COLO829 (cell line): ENCODE measurements around the gene CXCL17.
"Not testable (repeated sequence)": the region's sequence is repeated elsewhere in the genome, so short reads cannot be mapped to it uniquely, and the experiment has no call there.

Experiments
- DNase-seq: peaks from one replicate; pipeline ENCODE4 v3.0.0; 2012; ENCODE audit warnings: low spot score

The CXCL17 gene

DNA sequence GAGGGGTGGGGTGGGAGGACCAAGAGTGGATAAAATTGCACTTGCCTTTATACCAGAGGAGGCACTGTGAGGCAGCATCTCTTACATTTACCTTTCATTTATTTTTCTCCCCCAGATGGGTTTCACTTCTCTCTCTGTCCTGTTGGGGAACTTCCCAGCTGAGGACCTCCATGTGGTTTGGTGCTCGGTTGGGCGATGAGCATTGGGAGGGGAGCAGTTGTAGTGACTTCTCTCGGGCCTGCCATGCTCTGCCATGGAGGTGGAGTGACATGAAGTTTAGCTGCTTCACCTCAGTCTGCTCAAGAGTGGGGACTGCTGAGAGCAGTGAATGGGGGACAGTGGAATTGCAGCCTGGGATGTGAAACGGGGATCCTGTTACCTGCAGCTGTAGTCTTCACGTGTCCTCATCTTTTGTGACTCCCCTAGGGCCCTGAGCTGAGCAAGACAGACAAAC is 23.1 kb upstream of the CXCL17 start:
- DNase-seq = no peak

GRCh38 chr19:42461700-42462324 is 19.1 kb upstream of the CXCL17 start:
- peak; percentile 86 for DNase-seq

DNA sequence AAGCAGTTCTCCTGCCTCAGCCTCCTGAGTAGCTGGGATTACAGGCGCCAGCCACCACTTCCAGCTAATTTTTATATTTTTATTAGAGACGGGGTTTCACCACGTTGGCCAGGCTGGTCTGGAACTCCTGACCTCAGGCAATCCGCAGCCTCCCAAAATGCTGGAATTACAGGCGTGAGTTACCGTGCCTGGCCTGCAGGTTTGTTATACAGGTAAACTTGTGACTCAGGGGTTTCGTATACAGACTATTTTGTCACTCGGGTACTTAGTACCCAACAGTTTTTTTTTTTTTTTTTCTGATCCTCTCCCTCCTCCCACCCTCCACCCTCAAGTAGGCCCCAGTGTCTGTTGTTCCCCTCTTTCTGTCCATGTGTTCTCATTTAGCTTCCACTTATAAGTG is 18.5 kb upstream of the CXCL17 start:
- DNase-seq = not testable (repeated sequence)

- DNase-seq = no peak
Observed at GRCh38 chr19:42459926-42460325, 17.2 kb upstream of the CXCL17 start.

DNA sequence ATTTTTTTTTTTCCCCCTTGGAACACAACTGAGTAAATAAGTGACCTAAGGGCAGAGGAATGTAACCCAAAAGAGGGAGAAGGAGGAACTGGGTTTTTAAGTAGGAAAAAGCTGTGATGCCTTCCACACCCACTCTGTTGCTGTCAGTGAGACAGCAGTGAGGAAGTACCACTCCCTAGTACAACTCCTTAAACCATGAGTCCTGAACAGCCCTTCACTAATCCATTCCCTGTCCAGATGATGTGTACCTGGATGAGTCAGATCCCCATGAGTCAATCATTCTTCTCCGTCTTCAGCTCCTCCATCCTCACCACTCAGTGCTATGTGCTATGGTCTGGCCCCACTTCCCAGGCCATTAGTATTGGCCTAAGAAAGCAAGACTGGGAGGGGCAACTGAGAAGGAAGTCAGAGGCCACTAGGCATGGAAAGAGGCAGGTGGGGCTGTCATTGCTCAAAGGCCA is 12.9 kb upstream of the CXCL17 start:
- no peak for DNase-seq

DNA sequence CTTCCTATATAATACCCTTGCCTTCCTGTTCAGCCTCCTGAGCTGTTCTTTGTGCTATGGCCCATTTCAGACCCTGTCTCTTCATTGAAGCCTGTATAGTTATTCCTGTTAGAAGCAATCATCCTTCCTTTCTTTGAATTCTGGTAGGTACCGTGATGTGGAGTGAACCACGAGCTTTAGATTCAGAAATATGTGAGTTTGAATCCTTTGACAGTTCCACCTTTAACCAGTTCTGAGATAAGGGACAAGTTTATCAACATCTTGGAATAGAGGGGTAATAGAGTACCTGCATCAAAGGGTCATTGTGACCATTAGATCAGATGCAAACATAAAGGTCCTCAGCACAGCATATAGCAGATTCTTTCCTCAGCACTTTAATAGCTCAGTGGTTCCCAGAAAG is 12.3 kb upstream of the CXCL17 start:
- DNase-seq = no peak

GRCh38 chr19:42452590-42452989 is 9.8 kb upstream of the CXCL17 start:
- no peak for DNase-seq

DNA sequence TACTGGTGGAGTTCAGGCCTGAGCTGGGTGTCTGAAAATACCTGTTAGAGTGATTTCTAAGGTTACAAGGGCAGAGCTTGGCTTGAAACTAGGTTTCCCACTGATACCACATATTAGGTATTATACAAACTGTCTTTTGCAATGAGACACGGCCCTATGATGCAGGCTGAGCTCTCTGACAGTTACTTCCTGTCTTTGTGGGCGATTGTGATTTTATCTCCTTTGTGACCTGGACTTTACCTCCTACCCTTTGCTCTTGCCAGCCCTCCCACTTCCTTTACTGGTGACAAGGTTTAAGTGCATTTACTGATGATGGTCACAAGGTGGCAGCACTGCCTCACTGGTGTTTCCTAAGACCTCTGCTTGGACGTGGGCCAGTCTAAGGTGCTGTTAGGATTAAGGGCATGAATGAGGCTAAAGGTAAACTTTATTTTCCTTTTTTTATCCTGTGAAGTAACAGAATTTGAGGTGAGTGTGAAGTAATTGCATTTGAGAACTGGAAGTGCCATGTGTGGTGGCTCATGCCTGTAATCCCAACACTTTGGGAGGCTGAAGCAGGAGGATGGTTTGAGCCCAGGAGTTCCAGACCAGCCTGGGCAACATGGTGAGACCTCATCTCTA is 7.7 kb upstream of the CXCL17 start:
- DNase-seq = peak; percentile 79

- DNase-seq = not testable (repeated sequence)
Observed at GRCh38 chr19:42448306-42448705, 5.6 kb upstream of the CXCL17 start.

DNA sequence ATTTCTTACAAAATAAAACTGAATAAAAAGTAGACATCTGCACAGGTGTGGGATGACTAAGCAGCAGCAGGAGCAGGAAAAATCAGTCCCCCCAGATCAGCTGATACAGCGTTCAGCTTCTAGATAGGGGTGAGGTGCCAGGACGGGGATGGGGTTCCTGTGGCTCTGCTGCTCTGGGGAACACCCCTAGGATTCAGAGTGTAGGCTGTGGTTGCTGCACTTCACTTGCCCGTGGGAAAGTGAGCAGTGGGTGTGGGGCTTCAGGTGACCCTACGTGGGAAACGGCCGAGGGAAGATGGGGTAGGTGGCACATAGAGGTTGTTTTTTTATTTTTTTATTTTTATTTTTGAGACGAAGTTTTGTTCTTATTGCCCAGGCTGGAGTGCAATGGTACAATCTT is 3.2 kb upstream of the CXCL17 start:
- no peak for DNase-seq

DNA sequence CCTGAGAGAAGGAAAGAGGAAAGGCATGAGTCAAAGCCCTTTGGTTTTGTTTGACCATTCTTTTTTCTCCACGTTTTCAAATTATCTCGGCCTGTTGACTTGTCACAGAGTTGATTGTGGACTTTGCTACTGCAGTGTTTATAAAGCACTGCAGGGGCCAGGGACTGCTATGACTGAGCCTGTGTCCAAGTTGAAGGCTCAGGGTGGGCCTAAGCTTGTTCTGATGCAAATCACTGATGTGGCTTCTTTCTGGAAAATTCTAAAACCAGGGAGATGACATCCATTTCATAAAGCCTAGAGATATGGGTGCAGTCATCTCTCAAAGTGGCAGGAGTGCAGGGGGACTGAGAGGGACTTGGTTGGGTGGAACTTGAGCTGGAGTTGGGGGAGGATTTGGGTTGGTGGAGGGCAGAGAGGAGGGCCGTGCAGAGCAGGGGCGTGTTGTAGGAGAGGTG is 1.2 kb upstream of the CXCL17 start:
- no peak for DNase-seq

DNA sequence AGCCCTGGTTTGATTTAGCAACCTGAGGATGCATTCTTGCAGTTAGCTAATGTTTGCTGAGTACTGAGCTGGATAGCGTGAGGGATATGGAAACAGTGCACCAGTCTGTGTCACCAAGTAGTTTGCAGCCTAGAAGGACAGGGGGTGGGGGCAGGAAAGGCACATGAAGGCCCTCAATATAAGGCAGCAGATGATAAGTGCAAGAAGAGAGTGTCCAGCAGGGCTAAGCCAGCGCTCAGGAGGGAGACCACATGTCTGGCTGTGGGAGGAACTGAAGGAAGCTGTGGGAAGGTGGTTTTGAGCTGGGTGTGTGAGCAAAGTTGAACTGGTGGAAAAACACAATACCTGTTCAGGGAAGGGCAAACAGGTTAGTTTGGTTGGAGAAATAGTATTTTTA is 1.7 kb downstream of the CXCL17 start:
- DNase-seq = no peak

DNA sequence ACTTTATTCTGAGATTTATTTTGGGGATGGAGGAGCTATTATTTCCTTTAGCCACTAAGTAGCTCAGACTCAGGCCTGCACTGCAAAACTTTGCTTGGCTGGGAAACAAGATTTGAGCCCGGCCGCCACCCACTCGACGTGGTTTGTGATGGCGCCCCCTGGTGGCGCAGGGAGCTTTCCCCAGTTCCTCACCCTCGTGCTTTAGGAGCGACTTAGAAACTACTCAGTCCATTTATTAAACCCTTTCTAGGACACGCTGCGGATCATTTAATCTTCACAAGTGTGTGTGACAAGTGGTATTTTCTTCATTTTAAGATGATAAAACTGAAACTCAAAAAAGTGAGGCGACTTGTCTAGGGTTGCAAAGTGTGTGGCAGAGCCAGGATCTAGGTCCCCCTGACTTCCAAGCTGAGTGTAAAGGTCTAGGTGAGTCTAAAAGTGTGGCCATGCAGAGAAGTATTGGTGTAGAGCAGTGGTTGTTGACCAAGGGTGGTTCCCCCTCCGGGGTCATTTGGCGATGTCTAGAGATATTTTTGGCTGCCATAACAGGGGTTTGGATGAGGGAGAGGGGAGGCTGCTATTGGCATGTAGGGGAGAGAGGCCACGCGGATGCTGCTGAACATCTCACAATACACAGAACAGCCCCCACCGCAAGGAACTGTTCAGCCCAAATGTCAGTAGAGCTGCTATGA is 2.2 kb downstream of the CXCL17 start:
- DNase-seq = peak; percentile 82

DNA sequence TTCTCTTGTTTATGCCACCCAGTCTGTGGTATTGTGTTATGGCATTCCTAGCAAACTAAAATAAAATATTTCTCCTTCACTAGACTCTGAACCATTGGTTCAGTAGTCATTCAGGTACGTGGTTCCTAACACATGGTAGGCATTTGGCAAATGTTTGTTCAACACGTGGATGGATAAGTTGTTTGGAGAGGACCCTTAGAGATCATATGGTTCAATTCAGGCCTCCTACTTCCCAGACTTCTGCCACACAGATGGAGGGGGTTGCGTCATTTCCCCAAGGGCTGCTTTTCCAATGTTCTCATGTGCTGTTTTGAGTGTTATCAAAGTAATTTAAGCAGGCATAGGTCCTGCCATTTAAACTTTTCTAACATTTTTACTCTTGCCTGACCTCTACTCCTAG is 6.7 kb downstream of the CXCL17 start:
- DNase-seq = no peak

- DNase-seq = no peak
Observed at GRCh38 chr19:42435316-42435715, 7.4 kb downstream of the CXCL17 start.

GRCh38 chr19:42433503-42434260 is 9.1 kb downstream of the CXCL17 start:
- DNase-seq = peak; percentile 47

DNA sequence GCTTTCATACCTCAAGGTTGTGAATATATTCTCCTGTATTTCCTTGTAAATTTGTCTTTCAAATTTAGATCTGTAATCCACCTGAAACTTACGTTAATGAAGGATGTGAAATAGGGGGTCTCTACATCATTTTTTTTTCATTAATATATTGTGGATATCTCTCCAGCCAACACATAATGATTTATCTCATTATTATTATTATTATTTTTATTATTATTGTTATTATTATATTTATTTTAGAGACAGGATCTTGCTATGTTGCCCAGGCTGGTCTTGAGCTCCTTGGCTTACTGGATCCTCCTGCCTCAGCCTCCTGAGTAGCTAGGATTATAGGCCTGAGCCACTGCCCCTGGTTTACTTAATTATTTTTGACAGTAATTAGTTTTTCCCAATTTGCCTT is 11.3 kb downstream of the CXCL17 start:
- no peak for DNase-seq

- DNase-seq = no peak
Observed at GRCh38 chr19:42428676-42429075, 14.1 kb downstream of the CXCL17 start.

DNA sequence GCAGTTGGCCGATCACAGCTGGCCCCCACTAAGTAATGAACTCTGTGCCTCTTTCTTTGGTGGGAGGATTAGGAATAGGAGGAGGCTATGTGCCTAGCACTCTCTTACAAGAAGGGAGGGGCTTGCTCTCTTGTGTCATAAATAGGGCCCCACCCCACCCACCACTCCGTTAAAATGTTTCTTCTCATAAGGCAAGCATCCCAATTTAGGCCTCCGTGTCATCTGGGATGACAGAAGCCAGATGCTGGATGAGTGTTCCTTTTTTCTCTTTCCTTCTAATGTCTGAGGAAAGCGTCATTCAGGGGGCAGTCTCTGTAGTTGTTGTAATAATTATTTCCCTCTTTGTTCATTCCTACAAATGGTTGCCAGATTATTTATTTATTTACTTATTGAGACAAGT is 15.4 kb downstream of the CXCL17 start, which contains the start of gene LIPE:
TSS of gene LIPE (minus strand) at position 76 of the 400 bp plus-strand sequence. CDS start 239 bp downstream, outside the sequence.
- no peak for DNase-seq

GRCh38 chr19:42426643-42427042 is 16.1 kb downstream of the CXCL17 start:
- DNase-seq = no peak

GRCh38 chr19:42424712-42425131 is 18.0 kb downstream of the CXCL17 start:
- DNase-seq = no peak

GRCh38 chr19:42424345-42424707 is 18.4 kb downstream of the CXCL17 start:
- no peak for DNase-seq
